Lower leg skin (tissue), 4 donors: ENCODE data around the gene LTC4S. TPM values are rescaled to one million over a fixed set of nuclear protein-coding genes. Genes with fewer than 3 reads are reported as not detected.

Experiments used
- DNase-seq, 2 donors: peaks; one replicate each; pipeline ENCODE4 v3.0.0-alpha.2; 2019; ENCODE audit warnings: low spot score in 2 of 2
- H3K4me3 ChIP-seq: fragments of 200-600 bp; sonication (generic); 2 replicates; pipeline ENCODE4 v1.5.1; 2017; ENCODE audit warnings: mild to moderate bottlenecking, low read depth; ENCODE audit not compliant: poor library complexity, severe bottlenecking
- CTCF ChIP-seq, 3 donors: fragments of 450-650 bp; IDR thresholded peaks; one replicate each; pipeline ENCODE4 v1.5.1; 2016; ENCODE audit warnings: antibody characterized with exemption in 3 of 3, mild to moderate bottlenecking in 3 of 3, moderate library complexity in 2 of 3
- POLR2A ChIP-seq, 2 donors: fragments of 450-650 bp; IDR thresholded peaks; one replicate each; pipeline ENCODE4 v1.6.1; 2016 to 2017; ENCODE audit warnings: antibody characterized with exemption in 2 of 2, mild to moderate bottlenecking in 1 of 2, moderate library complexity in 1 of 2
- WGBS, 2 donors: methylation state at CpG; one replicate each; pipeline ENCODE4 v1.1.5; 2018; 5-methylcytosine and 5-hydroxymethylcytosine counted together
- intact Hi-C: fragments of 100-400 bp; cut with DNase I; formaldehyde crosslinking; loops from one replicate; pipeline ENCODE4 v1.15.0; 2023; ENCODE audit warnings: low total_unique reads
- total RNA-seq, 4 donors: library from RNA; depleted of rRNA; stranded (reverse); fragments of >200 nt; gene quantifications; one replicate each; pipeline ENCODE4 v1.1.0, GENCODE V29; 2016

Gene LTC4S
- total RNA-seq, 4 donors from 2014 or later = 3.5 to 14.8 (median 9.6) TPM

- intact Hi-C loops = no loop called here
- no peak overlapping the region for H3K4me3 ChIP-seq
- DNase-seq = peak; percentile 95 to 99
- TF ChIP-seq CTCF (IDR thresholded peaks at IDR 0.05) (peak in 1 of 3 donors; percentile 61), POLR2A (IDR thresholded peaks at IDR 0.05) (no peak)
- WGBS, 2 donors = 1% methylated on average over 23 to 26 of the region's 35 CpGs
These were observed 25.0 kb downstream of the LTC4S start for GRCh38 chr5:179818746-179819295.

GRCh38 chr5:179819296-179820126, 25.7 kb downstream of the LTC4S start:
- WGBS, 2 donors = 9 to 15% methylated on average over 16 to 21 of the region's 26 CpGs
- intact Hi-C loops = no loop called here
- no peak overlapping the region for H3K4me3 ChIP-seq
- peak; percentile 56 to 94 for DNase-seq
- TF ChIP-seq CTCF (IDR thresholded peaks at IDR 0.05) (no peak), POLR2A (IDR thresholded peaks at IDR 0.05) (no peak)

DNA sequence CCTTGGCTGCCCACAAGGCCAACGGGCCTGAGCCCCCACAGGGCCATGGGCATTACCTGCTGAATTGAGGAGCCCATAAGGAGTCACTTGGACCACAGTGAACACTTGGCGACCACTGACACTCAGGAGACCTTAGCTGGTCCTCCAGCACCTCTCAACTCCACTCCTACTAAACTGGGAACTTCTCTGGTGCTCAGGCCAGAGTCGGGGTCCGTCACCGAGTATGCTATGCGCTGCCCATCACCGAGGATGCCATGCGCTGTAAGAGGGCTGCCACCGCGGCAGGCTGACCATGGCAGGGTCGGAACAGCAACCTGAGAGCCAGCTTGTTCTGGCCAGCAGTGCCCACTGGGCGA, 26.3 kb downstream of the LTC4S start:
- intact Hi-C loops = no loop called here
- TF ChIP-seq POLR2A (IDR thresholded peaks at IDR 0.05) (no peak), CTCF (IDR thresholded peaks at IDR 0.05) (no peak)
- 14 to 16% methylated on average over 9 to 12 of the region's 12 CpGs for WGBS, 2 donors

DNA sequence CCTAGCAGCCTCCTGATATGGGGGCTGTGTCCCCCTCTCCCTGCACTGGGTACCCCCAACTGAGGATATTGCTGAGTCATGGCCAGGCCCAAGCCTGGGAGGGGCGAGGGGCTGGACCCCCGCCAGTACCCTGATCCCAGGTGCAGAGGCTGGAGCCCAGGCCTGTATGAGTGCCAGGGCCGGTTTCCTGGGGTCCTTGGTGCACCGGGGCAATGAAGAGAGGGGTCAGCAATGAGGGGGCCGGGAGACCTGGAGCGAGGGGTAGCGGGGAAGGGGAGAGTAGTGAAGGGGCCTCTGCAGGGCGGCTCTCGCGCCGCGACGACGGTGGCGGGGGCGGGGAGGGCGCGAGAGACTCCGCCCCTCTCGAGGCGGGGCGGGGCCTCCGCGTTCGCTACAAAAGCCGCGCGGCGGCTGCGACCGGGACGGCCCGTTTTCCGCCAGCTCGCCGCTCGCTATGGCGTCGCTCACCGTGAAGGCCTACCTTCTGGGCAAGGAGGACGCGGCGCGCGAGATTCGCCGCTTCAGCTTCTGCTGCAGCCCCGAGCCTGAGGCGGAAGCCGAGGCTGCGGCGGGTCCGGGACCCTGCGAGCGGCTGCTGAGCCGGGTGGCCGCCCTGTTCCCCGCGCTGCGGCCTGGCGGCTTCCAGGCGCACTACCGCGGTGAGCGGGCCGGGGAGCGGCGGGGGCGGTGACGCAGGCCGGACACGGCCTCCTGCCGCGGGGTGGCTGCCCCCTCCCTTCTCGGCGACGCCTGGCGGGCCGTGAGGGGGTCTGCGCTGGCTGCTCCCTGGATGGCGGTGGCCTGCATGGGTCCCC, 26.9 kb downstream of the LTC4S start, which contains the start of gene SQSTM1:
TSS of gene SQSTM1 (plus strand) at position 423 of the 815 bp plus-strand sequence. CDS start at position 455, 32 bp downstream.
- 0% methylated on average over 18 to 31 of the region's 81 CpGs for WGBS, 2 donors
- intact Hi-C loops = no loop called here
- H3K4me3 ChIP-seq = peak within 1 kb of the TSS; percentile 98

More for the DNA sequence above, 26.3 kb downstream of the LTC4S start:
- no peak for DNase-seq
- H3K4me3 ChIP-seq = peak overlapping the region; percentile 28

More for the DNA sequence above, 26.9 kb downstream of the LTC4S start, which contains the start of gene SQSTM1:
- DNase-seq = peak; percentile 68 to 96
- TF ChIP-seq CTCF (IDR thresholded peaks at IDR 0.05) (no peak), POLR2A (IDR thresholded peaks at IDR 0.05) (peak in 1 of 2 donors; percentile 94)
